Ovary (tissue), 3 donors: Measurements from ENCODE around the gene SAE1.

Experiments
- CTCF ChIP-seq, 3 donors: fragments of 450-650 bp in 2 of 3; fragments of 200-600 bp in 1 of 3; IDR thresholded peaks; one replicate each; pipeline versions ENCODE4 v1.5.1 to v1.8.0; 2016 to 2022; ENCODE audit warnings: antibody characterized with exemption in 3 of 3, mild to moderate bottlenecking in 1 of 3
- POLR2A ChIP-seq: fragments of 450-650 bp; IDR thresholded peaks from one replicate; pipeline ENCODE4 v1.6.1; 2017; ENCODE audit warnings: antibody characterized with exemption, mild to moderate bottlenecking, moderate library complexity
- donor health status: DM: no; HTN: no; CAD: no.

- TF ChIP-seq CTCF (IDR thresholded peaks at IDR 0.05) (no peak), POLR2A (no peak)
These were observed 12.9 kb downstream of the SAE1 start for GRCh38 chr19:47143322-47144073.
